Stimulated activated CD8-positive, alpha-beta memory T cell treated with anti-CD3 and anti-CD28 coated beads, Interleukin-4, amount 100 ng/mL, for 4 hours (primary cell): Measurements from ENCODE around the gene SPNS2.

Experiments
- DNase-seq, 2 donors: peaks; one replicate each; pipeline ENCODE4 v3.0.0-alpha.2; 2020; ENCODE audit warnings: low read depth in 2 of 2, low spot score in 1 of 2

SPNS2 gene

GRCh38 chr17:4548721-4549531 lies 50.2 kb downstream of the SPNS2 start:
- no peak for DNase-seq

GRCh38 chr17:4549781-4550533 lies 51.3 kb downstream of the SPNS2 start:
- DNase-seq: no peak

GRCh38 chr17:4550534-4551039 lies 51.9 kb downstream of the SPNS2 start:
- DNase-seq: no peak

GRCh38 chr17:4551141-4551540 lies 52.5 kb downstream of the SPNS2 start:
- no peak for DNase-seq

GRCh38 chr17:4551796-4552525 lies 53.3 kb downstream of the SPNS2 start:
- no peak for DNase-seq

- no peak for DNase-seq
Measured at GRCh38 chr17:4553669-4554068, 55.0 kb downstream of the SPNS2 start.

GRCh38 chr17:4554441-4554996 lies 55.8 kb downstream of the SPNS2 start:
- no peak for DNase-seq

GRCh38 chr17:4554997-4555799 lies 56.5 kb downstream of the SPNS2 start, which contains the start of gene MYBBP1A:
Gene MYBBP1A, minus strand, starts transcription at chr17:4555384. Its CDS starts 60 bp downstream, at chr17:4555324.
- DNase-seq: peak; percentile 95

GRCh38 chr17:4555873-4556759 lies 57.4 kb downstream of the SPNS2 start:
- DNase-seq: no peak

- no peak for DNase-seq
Measured at GRCh38 chr17:4556996-4557395, 58.3 kb downstream of the SPNS2 start.

- DNase-seq: no peak
Measured at GRCh38 chr17:4557626-4558346, 59.1 kb downstream of the SPNS2 start.

- DNase-seq: no peak
Measured at GRCh38 chr17:4558347-4558971, 59.8 kb downstream of the SPNS2 start.

GRCh38 chr17:4559139-4559791 lies 60.6 kb downstream of the SPNS2 start:
- DNase-seq: no peak

- no peak for DNase-seq
Measured at GRCh38 chr17:4559966-4560365, 61.3 kb downstream of the SPNS2 start.

GRCh38 chr17:4560421-4560820 lies 61.7 kb downstream of the SPNS2 start, which contains the start of gene GGT6:
Gene GGT6, minus strand, starts transcription at chr17:4560577. Its CDS starts 56 bp downstream, at chr17:4560521.
- DNase-seq: no peak

GRCh38 chr17:4560837-4561256 lies 62.2 kb downstream of the SPNS2 start:
- DNase-seq: no peak
